Measurements from ENCODE around the gene TRAF5. TPM values are rescaled to one million over a fixed set of nuclear protein-coding genes. Genes with fewer than 3 reads are reported as not detected.
"Not testable (repeated sequence)": the region's sequence is repeated elsewhere in the genome, so short reads cannot be mapped to it uniquely, and the experiment has no call there.

Gene TRAF5
- total RNA-seq, 1 donor from 2014 or later, result 4.5 TPM

GRCh38 chr1:211348547-211348946 is 21.9 kb downstream of the TRAF5 start:
- no peak for TF ChIP-seq CTCF (IDR thresholded peaks at IDR 0.05; ENCODE audit: unreplicated experiment)
- Mint-ChIP-seq H3K9me3 (ENCODE audit: low read depth) (peaks cover 13% of the 10 kb centered on the region), H3K36me3 (ENCODE audit: insufficient read depth) (peaks cover 5% of the 10 kb centered on the region), H3K27ac (no peak overlapping the region), H3K4me3 (ENCODE audit: low read depth) (no peak overlapping the region), H3K4me1 (ENCODE audit: low read depth) (peaks cover 10% of the 10 kb centered on the region), H3K27me3 (no peaks in the 10 kb centered on the region)
- no peak for DNase-seq (ENCODE audit: low spot score, unreplicated experiment)

- no peak for TF ChIP-seq CTCF (IDR thresholded peaks at IDR 0.05; ENCODE audit: unreplicated experiment)
- no peak overlapping the region for H3K27ac Mint-ChIP-seq
- H3K4me3 Mint-ChIP-seq (ENCODE audit: low read depth), result no peak overlapping the region
- H3K27me3 Mint-ChIP-seq, result no peaks in the 10 kb centered on the region
- no peak for DNase-seq (ENCODE audit: low spot score, unreplicated experiment)
- peaks cover 13% of the 10 kb centered on the region for H3K9me3 Mint-ChIP-seq (ENCODE audit: low read depth)
- H3K4me1 Mint-ChIP-seq (ENCODE audit: low read depth), result peaks cover 10% of the 10 kb centered on the region
- H3K36me3 Mint-ChIP-seq (ENCODE audit: insufficient read depth), result peaks cover 5% of the 10 kb centered on the region
Measured at GRCh38 chr1:211349741-211350140, 23.1 kb downstream of the TRAF5 start.

GRCh38 chr1:211352055-211352454 is 25.4 kb downstream of the TRAF5 start:
- H3K27ac Mint-ChIP-seq; H3K36me3 Mint-ChIP-seq (ENCODE audit: insufficient read depth); DNase-seq (ENCODE audit: low spot score, unreplicated experiment); H3K27me3 Mint-ChIP-seq; H3K4me1 Mint-ChIP-seq (ENCODE audit: low read depth); H3K4me3 Mint-ChIP-seq (ENCODE audit: low read depth): not testable (repeated sequence)
- H3K9me3 Mint-ChIP-seq (ENCODE audit: low read depth), result peaks cover 13% of the 10 kb centered on the region

- Mint-ChIP-seq H3K36me3 (ENCODE audit: insufficient read depth) (peaks cover 5% of the 10 kb centered on the region), H3K9me3 (ENCODE audit: low read depth) (peaks cover 13% of the 10 kb centered on the region), H3K4me3 (ENCODE audit: low read depth) (no peak overlapping the region), H3K27me3 (no peaks in the 10 kb centered on the region), H3K4me1 (ENCODE audit: low read depth) (peaks cover 5% of the 10 kb centered on the region), H3K27ac (no peak overlapping the region)
- TF ChIP-seq CTCF (IDR thresholded peaks at IDR 0.05; ENCODE audit: unreplicated experiment), result no peak
- no peak for DNase-seq (ENCODE audit: low spot score, unreplicated experiment)
Measured at GRCh38 chr1:211352465-211352864, 25.8 kb downstream of the TRAF5 start.

GRCh38 chr1:211352985-211353515 is 26.4 kb downstream of the TRAF5 start:
- TF ChIP-seq CTCF (IDR thresholded peaks at IDR 0.05; ENCODE audit: unreplicated experiment), result peak; percentile 56
- no peak for DNase-seq (ENCODE audit: low spot score, unreplicated experiment)
- Mint-ChIP-seq H3K27ac (no peak overlapping the region), H3K9me3 (ENCODE audit: low read depth) (peaks cover 13% of the 10 kb centered on the region), H3K4me1 (ENCODE audit: low read depth) (peaks cover 5% of the 10 kb centered on the region), H3K36me3 (ENCODE audit: insufficient read depth) (peaks cover 5% of the 10 kb centered on the region), H3K27me3 (no peaks in the 10 kb centered on the region), H3K4me3 (ENCODE audit: low read depth) (no peak overlapping the region)

- TF ChIP-seq CTCF (IDR thresholded peaks at IDR 0.05; ENCODE audit: unreplicated experiment), result no peak
- no peak overlapping the region for H3K27ac Mint-ChIP-seq
- H3K36me3 Mint-ChIP-seq (ENCODE audit: insufficient read depth), result peaks cover 5% of the 10 kb centered on the region
- peaks cover 13% of the 10 kb centered on the region for H3K9me3 Mint-ChIP-seq (ENCODE audit: low read depth)
- DNase-seq (ENCODE audit: low spot score, unreplicated experiment), result no peak
- H3K27me3 Mint-ChIP-seq, result no peaks in the 10 kb centered on the region
- H3K4me3 Mint-ChIP-seq (ENCODE audit: low read depth), result no peak overlapping the region
- H3K4me1 Mint-ChIP-seq (ENCODE audit: low read depth), result peaks cover 5% of the 10 kb centered on the region
Measured at GRCh38 chr1:211353562-211354212, 27.1 kb downstream of the TRAF5 start.

All from progenitor cell of endocrine pancreas (in vitro differentiated cells).